Hepatocyte (in vitro differentiated cells): ENCODE measurements around the gene CDK5. TPM values are rescaled to one million over a fixed set of nuclear protein-coding genes. Genes with fewer than 3 reads are reported as not detected.

Source experiments
- DNase-seq: peaks from one replicate; pipeline ENCODE4 v3.0.0-alpha.2; 2016; ENCODE audit warnings: low spot score
- H2AFZ ChIP-seq: fragments of 200-600 bp; sonication (generic); 2 replicates; pipeline ENCODE4 v1.6.0; 2016; ENCODE audit warnings: antibody characterized with exemption, mild to moderate bottlenecking
- H3K27ac ChIP-seq: fragments of 200-600 bp; sonication (generic); 2 replicates; pipeline ENCODE4 v1.5.1; 2016; ENCODE audit warnings: mild to moderate bottlenecking
- H3K27me3 ChIP-seq: fragments of 200-600 bp; sonication (generic); 2 replicates; pipeline ENCODE4 v1.6.1; 2016
- H3K36me3 ChIP-seq: fragments of 200-600 bp; sonication (generic); replicated peaks from 2 replicates; pipeline ENCODE4 v1.5.1; 2016; ENCODE audit warnings: low read depth; ENCODE audit not compliant: insufficient read depth
- H3K4me1 ChIP-seq: fragments of 200-600 bp; sonication (generic); 2 replicates; pipeline ENCODE4 v1.5.1; 2016; ENCODE audit warnings: mild to moderate bottlenecking, moderate library complexity; ENCODE audit not compliant: insufficient read depth
- H3K4me2 ChIP-seq: fragments of 200-600 bp; sonication (generic); 2 replicates; pipeline ENCODE4 v1.6.0; 2016
- H3K4me3 ChIP-seq: fragments of 200-600 bp; sonication (generic); 2 replicates; pipeline ENCODE4 v1.5.1; 2016; ENCODE audit warnings: mild to moderate bottlenecking
- H3K79me2 ChIP-seq: fragments of 200-600 bp; sonication (generic); 2 replicates; pipeline ENCODE4 v1.6.0; 2017; ENCODE audit warnings: mild to moderate bottlenecking
- H3K9me2 ChIP-seq: fragments of 200-600 bp; sonication (generic); replicated peaks from 2 replicates; pipeline ENCODE4 v1.6.0; 2017; ENCODE audit warnings: mild to moderate bottlenecking; ENCODE audit not compliant: insufficient read depth
- H3K9me3 ChIP-seq: fragments of 200-600 bp; sonication (generic); 2 replicates; pipeline ENCODE4 v1.5.1; 2016; ENCODE audit warnings: low read depth, mild to moderate bottlenecking
- H4K20me1 ChIP-seq: fragments of 200-600 bp; sonication (generic); 2 replicates; pipeline ENCODE4 v1.6.0; 2016; ENCODE audit warnings: mild to moderate bottlenecking; ENCODE audit not compliant: insufficient read depth, poor library complexity, severe bottlenecking
- CTCF ChIP-seq: fragments of 200-600 bp; sonication (generic); IDR thresholded peaks from 2 replicates; pipeline ENCODE4 v1.5.1; 2016; ENCODE audit warnings: antibody characterized with exemption, mild to moderate bottlenecking; ENCODE audit not compliant: poor library complexity
- EZH2 ChIP-seq: fragments of 200-600 bp; sonication (generic); IDR thresholded peaks from 2 replicates; pipeline ENCODE4 v1.6.1; 2016; ENCODE audit warnings: antibody characterized with exemption, mild to moderate bottlenecking, borderline replicate concordance
- EZH2phosphoT487 ChIP-seq: fragments of 200-600 bp; sonication (generic); IDR thresholded peaks from one replicate; pipeline ENCODE4 v1.6.1; 2018; ENCODE audit warnings: antibody characterized with exemption, mild to moderate bottlenecking, low read depth, moderate library complexity; ENCODE audit not compliant: unreplicated experiment, severe bottlenecking
- WGBS: methylation state at CpG from one replicate; pipeline ENCODE4 v1.1.6; 2016; ENCODE audit warnings: low lambda C conversion rate; ENCODE audit errors: missing lambda C conversion rate; 5-methylcytosine and 5-hydroxymethylcytosine counted together
- polyA plus RNA-seq: library from polyadenylated mRNA; unstranded; fragments of >200 nt; fragmentation: Nextera tagmentation; extraction: Ambion mirVana; gene quantifications from 2 replicates; pipeline ENCODE4 v1.2.1, GENCODE V29; 2016
- total RNA-seq: library from RNA; depleted of rRNA; stranded (reverse); fragments of >200 nt; gene quantifications from 2 replicates; pipeline ENCODE4 v1.2.3, GENCODE V29; 2014

Gene CDK5
- total and polyA plus RNA-seq, 2 experiments from 2014 or later, result 17.4 to 29.4 TPM

- Histone ChIP-seq H4K20me1 (no peaks in the 10 kb centered on the region), H3K36me3 (no peaks in the 10 kb centered on the region), H2AFZ (peak within 1 kb of the TSS; percentile 83), H3K79me2 (peaks cover 39% of the 10 kb centered on the region), H3K9me2 (no peaks in the 10 kb centered on the region), H3K4me2 (peak within 1 kb of the TSS; percentile 96), H3K4me1 (peaks cover 51% of the 10 kb centered on the region), H3K9me3 (no peaks in the 10 kb centered on the region), H3K27ac (peak within 1 kb of the TSS; percentile 97), H3K4me3 (peak within 1 kb of the TSS; percentile 93), H3K27me3 (no peaks in the 10 kb centered on the region)
- TF ChIP-seq CTCF, result no peak
- no peak for TF ChIP-seq EZH2phosphoT487
- no peak for TF ChIP-seq EZH2
- DNase-seq, result peak; percentile 97
- WGBS, result 3% methylated on average over 52 of the region's 66 CpGs
Observed at GRCh38 chr7:151080522-151081169, 22.9 kb upstream of the CDK5 start, which contains the start of gene FASTK. Gene FASTK (minus strand): TSS chr7:151080809. CDS start chr7:151080766, 43 bp downstream.

- 2% methylated on average over 31 of the region's 31 CpGs for WGBS
- Histone ChIP-seq H3K4me1 (peaks cover 46% of the 10 kb centered on the region), H3K4me2 (peak overlapping the region; percentile 96), H3K27me3 (no peaks in the 10 kb centered on the region), H2AFZ (peak overlapping the region; percentile 83), H4K20me1 (no peaks in the 10 kb centered on the region), H3K4me3 (peak overlapping the region; percentile 93), H3K27ac (peak overlapping the region; percentile 97), H3K79me2 (peaks cover 39% of the 10 kb centered on the region), H3K36me3 (no peaks in the 10 kb centered on the region), H3K9me3 (no peaks in the 10 kb centered on the region), H3K9me2 (no peaks in the 10 kb centered on the region)
- TF ChIP-seq CTCF, result no peak
- peak; percentile 56 for DNase-seq
Observed at GRCh38 chr7:151080067-151080521, 22.4 kb upstream of the CDK5 start.

GRCh38 chr7:151079199-151079910, 21.7 kb upstream of the CDK5 start:
- Histone ChIP-seq H4K20me1 (no peaks in the 10 kb centered on the region), H3K9me2 (no peaks in the 10 kb centered on the region), H3K27me3 (no peaks in the 10 kb centered on the region), H3K9me3 (no peaks in the 10 kb centered on the region), H3K4me1 (peaks cover 46% of the 10 kb centered on the region), H2AFZ (no peak overlapping the region), H3K79me2 (peaks cover 39% of the 10 kb centered on the region), H3K4me2 (peak overlapping the region; percentile 96), H3K27ac (peak overlapping the region; percentile 97), H3K36me3 (no peaks in the 10 kb centered on the region), H3K4me3 (peak overlapping the region; percentile 93)
- WGBS, result 88% methylated on average over 27 of the region's 27 CpGs
- DNase-seq, result no peak
- TF ChIP-seq CTCF, result no peak
- TF ChIP-seq EZH2, result no peak
- no peak for TF ChIP-seq EZH2phosphoT487
